Lower leg skin (tissue), 4 donors: ENCODE measurements around the gene MAGI3. TPM values are rescaled to one million over a fixed set of nuclear protein-coding genes. Genes with fewer than 3 reads are reported as not detected.
"Not testable (repeated sequence)": the region's sequence is repeated elsewhere in the genome, so short reads cannot be mapped to it uniquely, and the experiment has no call there.

Experiments used
- DNase-seq, 2 donors: peaks; one replicate each; pipeline ENCODE4 v3.0.0-alpha.2; 2019; ENCODE audit warnings: low spot score in 2 of 2
- H3K4me3 ChIP-seq: fragments of 200-600 bp; sonication (generic); 2 replicates; pipeline ENCODE4 v1.5.1; 2017; ENCODE audit warnings: mild to moderate bottlenecking, low read depth; ENCODE audit not compliant: poor library complexity, severe bottlenecking
- POLR2A ChIP-seq, 2 donors: fragments of 450-650 bp; IDR thresholded peaks; one replicate each; pipeline ENCODE4 v1.6.1; 2016 to 2017; ENCODE audit warnings: antibody characterized with exemption in 2 of 2, mild to moderate bottlenecking in 1 of 2, moderate library complexity in 1 of 2
- WGBS, 2 donors: methylation state at CpG; one replicate each; pipeline ENCODE4 v1.1.5; 2018; 5-methylcytosine and 5-hydroxymethylcytosine counted together
- intact Hi-C: fragments of 100-400 bp; cut with DNase I; formaldehyde crosslinking; loops from one replicate; pipeline ENCODE4 v1.15.0; 2023; ENCODE audit warnings: low total_unique reads
- total RNA-seq, 4 donors: library from RNA; depleted of rRNA; stranded (reverse); fragments of >200 nt; gene quantifications; one replicate each; pipeline ENCODE4 v1.1.0, GENCODE V29; 2016
- TF ChIP-seq, protein P1 (sequence below), 3 donors: fragments of 450-650 bp; IDR thresholded peaks; one replicate each; pipeline ENCODE4 v1.5.1; 2016; ENCODE audit warnings: antibody characterized with exemption in 3 of 3, mild to moderate bottlenecking in 3 of 3, moderate library complexity in 2 of 3

MAGI3 gene
- total RNA-seq, 4 donors from 2014 or later: 6.8 to 14.2 (median 10.3) TPM

DNA sequence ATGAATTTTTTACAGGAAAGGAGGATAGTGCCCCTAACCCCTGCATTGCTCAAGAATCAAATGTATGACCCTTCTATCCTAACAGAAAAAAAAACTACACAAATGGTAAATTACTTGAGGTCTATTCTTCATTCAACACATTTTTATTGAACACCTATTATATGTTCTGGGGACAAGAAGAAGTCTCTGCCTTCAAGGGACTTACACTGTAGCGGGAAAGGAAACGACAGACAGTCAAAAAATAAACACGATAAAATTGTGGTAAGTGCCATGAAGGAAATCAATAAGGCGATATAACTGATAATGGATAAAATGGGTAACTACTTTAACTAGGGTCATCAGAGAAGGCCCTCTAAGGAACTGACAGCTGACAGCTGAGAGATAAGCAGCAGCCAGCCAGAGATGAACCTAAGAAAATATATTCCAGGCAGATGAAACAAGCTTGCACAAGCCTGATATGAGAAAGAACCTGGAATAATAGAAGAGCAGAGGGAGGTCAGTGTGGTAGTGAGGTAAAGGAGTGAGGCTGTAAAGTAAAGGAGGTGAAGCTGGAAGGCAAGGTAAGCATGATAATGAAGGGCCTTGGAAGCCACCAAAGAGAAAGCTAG lies 302.6 kb downstream of the MAGI3 start:
- TF ChIP-seq, protein P1, sequence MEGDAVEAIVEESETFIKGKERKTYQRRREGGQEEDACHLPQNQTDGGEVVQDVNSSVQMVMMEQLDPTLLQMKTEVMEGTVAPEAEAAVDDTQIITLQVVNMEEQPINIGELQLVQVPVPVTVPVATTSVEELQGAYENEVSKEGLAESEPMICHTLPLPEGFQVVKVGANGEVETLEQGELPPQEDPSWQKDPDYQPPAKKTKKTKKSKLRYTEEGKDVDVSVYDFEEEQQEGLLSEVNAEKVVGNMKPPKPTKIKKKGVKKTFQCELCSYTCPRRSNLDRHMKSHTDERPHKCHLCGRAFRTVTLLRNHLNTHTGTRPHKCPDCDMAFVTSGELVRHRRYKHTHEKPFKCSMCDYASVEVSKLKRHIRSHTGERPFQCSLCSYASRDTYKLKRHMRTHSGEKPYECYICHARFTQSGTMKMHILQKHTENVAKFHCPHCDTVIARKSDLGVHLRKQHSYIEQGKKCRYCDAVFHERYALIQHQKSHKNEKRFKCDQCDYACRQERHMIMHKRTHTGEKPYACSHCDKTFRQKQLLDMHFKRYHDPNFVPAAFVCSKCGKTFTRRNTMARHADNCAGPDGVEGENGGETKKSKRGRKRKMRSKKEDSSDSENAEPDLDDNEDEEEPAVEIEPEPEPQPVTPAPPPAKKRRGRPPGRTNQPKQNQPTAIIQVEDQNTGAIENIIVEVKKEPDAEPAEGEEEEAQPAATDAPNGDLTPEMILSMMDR (IDR thresholded peaks at IDR 0.05): no peak
- TF ChIP-seq POLR2A (IDR thresholded peaks at IDR 0.05): no peak
- intact Hi-C loops: no loop called here
- H3K4me3 ChIP-seq: no peak overlapping the region
- 93 to 98% methylated on average over 4 of the region's 4 CpGs for WGBS, 2 donors
- DNase-seq: no peak

- no peak for DNase-seq
- no peak for TF ChIP-seq POLR2A (IDR thresholded peaks at IDR 0.05)
- TF ChIP-seq, protein P1 (IDR thresholded peaks at IDR 0.05): no peak
- intact Hi-C loops: no loop called here
Observed at GRCh38 chr1:113694910-113695309, 304.6 kb downstream of the MAGI3 start.

GRCh38 chr1:113701429-113701828 lies 311.1 kb downstream of the MAGI3 start:
- TF ChIP-seq, protein P1 (IDR thresholded peaks at IDR 0.05): no peak
- no peak for TF ChIP-seq POLR2A (IDR thresholded peaks at IDR 0.05)
- no peak for DNase-seq
- intact Hi-C loops: no loop called here
- no peak overlapping the region for H3K4me3 ChIP-seq
- 91% methylated on average over 3 of the region's 3 CpGs for WGBS, 2 donors

More at GRCh38 chr1:113694910-113695309, 304.6 kb downstream of the MAGI3 start:
- no peak overlapping the region for H3K4me3 ChIP-seq

GRCh38 chr1:113714606-113715269 lies 324.4 kb downstream of the MAGI3 start:
- no peak for DNase-seq
- TF ChIP-seq, protein P1 (IDR thresholded peaks at IDR 0.05): no peak
- TF ChIP-seq POLR2A (IDR thresholded peaks at IDR 0.05): no peak
- intact Hi-C loops: no loop called here
- 95 to 96% methylated on average over 3 of the region's 3 CpGs for WGBS, 2 donors
- H3K4me3 ChIP-seq: no peak overlapping the region

- DNase-seq, intact Hi-C loops, H3K4me3 ChIP-seq: not testable (repeated sequence)
- 97% methylated on average over 6 of the region's 6 CpGs for WGBS, 2 donors
Observed at GRCh38 chr1:113717506-113717905, 327.2 kb downstream of the MAGI3 start.

DNA sequence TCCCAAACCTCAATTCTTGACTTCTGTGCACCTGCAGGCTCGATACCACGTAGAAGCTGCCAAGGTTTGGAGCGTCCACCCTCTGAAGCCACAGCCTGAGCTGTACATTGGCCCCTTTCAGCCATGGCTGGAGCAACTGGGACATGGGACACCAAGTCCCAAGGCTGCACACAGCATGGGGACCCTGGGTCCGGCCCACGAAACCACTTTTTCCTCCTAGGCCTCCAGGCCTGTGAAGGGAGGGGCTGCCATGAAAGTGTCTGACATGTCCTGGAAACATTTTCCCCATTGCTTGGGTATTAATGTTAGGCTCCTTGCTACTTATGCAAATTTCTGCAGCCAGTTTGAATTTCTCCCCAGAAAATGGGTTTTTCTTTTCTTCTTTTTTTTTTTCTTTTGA lies 328.3 kb downstream of the MAGI3 start:
- intact Hi-C loops, H3K4me3 ChIP-seq, DNase-seq: not testable (repeated sequence)
- WGBS, 2 donors: 97 to 98% methylated on average over 5 of the region's 5 CpGs

- no peak for DNase-seq
- intact Hi-C loops: no loop called here
- no peak overlapping the region for H3K4me3 ChIP-seq
- 95 to 98% methylated on average over 2 of the region's 2 CpGs for WGBS, 2 donors
- TF ChIP-seq, protein P1 (IDR thresholded peaks at IDR 0.05): no peak
- TF ChIP-seq POLR2A (IDR thresholded peaks at IDR 0.05): no peak
Observed at GRCh38 chr1:113721010-113721409, 330.7 kb downstream of the MAGI3 start.
